Fibroblast of villous mesenchyme (primary cell): ENCODE data around the gene NXPH1. TPM values are rescaled to one million over a fixed set of nuclear protein-coding genes. Genes with fewer than 3 reads are reported as not detected.

Experiments used
- DNase-seq: peaks from one replicate; pipeline ENCODE4 v3.0.0-alpha.2; 2010; ENCODE audit warnings: low read depth
- H3K4me3 ChIP-seq: 2 replicates; pipeline ENCODE4 v1.5.1; 2011; ENCODE audit warnings: low read depth, mild to moderate bottlenecking, low read length
- CTCF ChIP-seq: IDR thresholded peaks from 2 replicates; pipeline ENCODE4 v1.5.1; 2012; ENCODE audit warnings: low read depth, mild to moderate bottlenecking, low read length; ENCODE audit not compliant: insufficient read depth
- total RNA-seq: library from RNA; depleted of rRNA; stranded (reverse); fragments of >200 nt; gene quantifications from 2 replicates; pipeline ENCODE4 v1.2.3, GENCODE V29; 2012

NXPH1 gene
- total RNA-seq, 1 donor: not detected

GRCh38 chr7:8435095-8435494, 1.7 kb downstream of the NXPH1 start:
- no peak overlapping the region for H3K4me3 ChIP-seq
- TF ChIP-seq CTCF: no peak
- no peak for DNase-seq

- no peak overlapping the region for H3K4me3 ChIP-seq
- TF ChIP-seq CTCF: no peak
- DNase-seq: no peak
Measured at GRCh38 chr7:8435590-8436545, 2.5 kb downstream of the NXPH1 start.

- TF ChIP-seq CTCF: peak; percentile 58
- DNase-seq: peak; percentile 3
- no peak overlapping the region for H3K4me3 ChIP-seq
Measured at GRCh38 chr7:8436965-8437364, 3.6 kb downstream of the NXPH1 start.

- H3K4me3 ChIP-seq: no peak overlapping the region
- DNase-seq: no peak
- TF ChIP-seq CTCF: no peak
Measured at GRCh38 chr7:8437606-8438005, 4.2 kb downstream of the NXPH1 start.

- no peak for TF ChIP-seq CTCF
- no peak overlapping the region for H3K4me3 ChIP-seq
Measured at GRCh38 chr7:8440670-8441069, 7.3 kb downstream of the NXPH1 start.

GRCh38 chr7:8441106-8441965, 7.9 kb downstream of the NXPH1 start:
- no peak for TF ChIP-seq CTCF
- no peak overlapping the region for H3K4me3 ChIP-seq
- no peak for DNase-seq

More at GRCh38 chr7:8440670-8441069, 7.3 kb downstream of the NXPH1 start:
- no peak for DNase-seq
